Bronchial epithelial cell (primary cell): ENCODE measurements around the gene HTRA1. TPM values are rescaled to one million over a fixed set of nuclear protein-coding genes. Genes with fewer than 3 reads are reported as not detected.
A peak's percentile ranks its signal among the peaks of the same experiment; 100 is the strongest.

Source experiments
- DNase-seq: peaks from one replicate; pipeline ENCODE4 v3.0.0-alpha.2; 2010; ENCODE audit warnings: low read depth
- FAIRE-seq: peaks from 2 replicates; lab custom pipeline; 2011; peaks lifted over from hg19 to GRCh38; lab: Jason Lieb, UNC
- H3K27me3 ChIP-seq: 2 replicates; pipeline ENCODE4 v1.5.1; 2011; ENCODE audit warnings: low read length; ENCODE audit not compliant: control insufficient read depth, insufficient read depth
- H3K36me3 ChIP-seq: 2 replicates; pipeline ENCODE4 v1.5.1; 2011; ENCODE audit warnings: low read length; ENCODE audit not compliant: control insufficient read depth, insufficient read depth
- H3K4me3 ChIP-seq: 2 replicates; pipeline ENCODE4 v1.5.1; 2011; ENCODE audit warnings: mild to moderate bottlenecking, low read depth, low read length, control low read depth
- total RNA-seq: library from RNA; depleted of rRNA; stranded (reverse); fragments of >200 nt; gene quantifications from 2 replicates; pipeline ENCODE4 v1.2.1, GENCODE V29; 2014
- TF ChIP-seq, protein P1 (sequence below): IDR thresholded peaks from 2 replicates; pipeline ENCODE4 v1.5.1; 2011; ENCODE audit warnings: mild to moderate bottlenecking, moderate library complexity, low read length, control low read depth, inconsistent platforms; ENCODE audit not compliant: insufficient read depth, severe bottlenecking

Gene HTRA1
- total RNA-seq, 1 donor from 2014 or later = 80.3 TPM

DNA sequence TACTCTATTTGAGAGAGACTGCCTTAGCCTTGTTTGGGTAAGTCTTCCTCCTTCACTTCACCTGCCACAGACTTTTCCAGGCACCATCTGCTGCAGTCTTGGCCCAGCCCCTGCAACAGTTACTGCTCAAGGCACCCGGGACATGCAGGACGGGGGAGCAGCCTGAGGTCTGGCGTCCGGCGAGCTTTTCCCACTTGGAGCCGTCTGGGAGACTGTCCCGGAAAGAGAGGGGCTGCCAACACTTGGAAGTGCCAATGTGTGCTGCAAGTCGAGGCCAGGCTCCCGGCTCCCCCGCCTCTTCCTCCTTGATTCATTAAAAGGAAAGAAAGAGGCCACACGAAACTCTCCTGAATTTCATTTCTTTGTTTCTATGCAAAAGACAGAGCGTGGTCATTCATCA lies 13.7 kb downstream of the HTRA1 start:
- FAIRE-seq = no peak
- H3K4me3 ChIP-seq = no peak overlapping the region

DNA sequence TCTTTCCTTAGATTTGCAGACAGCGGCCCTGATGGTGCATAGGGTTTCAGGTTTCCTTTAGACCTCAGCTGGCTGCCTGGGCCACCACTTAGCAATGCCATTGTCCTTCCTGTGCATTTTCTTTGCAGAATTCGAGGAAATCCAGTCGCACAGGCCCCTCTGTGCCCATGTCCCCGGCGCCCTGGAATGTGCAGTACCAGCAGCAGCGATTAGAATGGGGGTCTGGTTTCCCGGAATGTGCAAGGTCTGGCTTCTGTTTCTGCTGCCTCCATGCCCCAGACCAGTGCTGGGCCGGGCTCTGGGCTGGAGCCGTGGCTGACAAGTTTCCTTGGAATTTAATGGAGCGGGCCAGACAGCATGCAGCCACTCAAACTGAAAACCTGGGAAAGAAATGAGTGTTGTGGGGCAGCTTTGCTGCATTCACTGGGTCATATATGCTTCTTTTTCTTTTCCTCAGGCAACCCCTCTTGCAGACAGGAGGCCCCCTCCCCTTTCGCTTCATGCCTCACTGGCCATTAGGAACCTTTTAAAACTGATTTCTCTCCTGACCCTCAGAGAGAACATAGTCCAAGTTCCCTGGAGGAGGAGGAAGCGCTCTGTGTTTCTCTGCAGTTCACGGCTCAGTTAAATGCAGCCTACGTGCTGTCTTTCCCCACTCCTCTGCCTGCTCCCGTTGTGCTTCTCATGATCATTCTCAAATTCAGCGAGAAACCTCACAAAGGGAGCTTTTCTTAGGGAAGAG lies 14.4 kb downstream of the HTRA1 start:
- no peak for FAIRE-seq
- no peaks in the 10 kb centered on the region for H3K27me3 ChIP-seq
- TF ChIP-seq, protein P1, sequence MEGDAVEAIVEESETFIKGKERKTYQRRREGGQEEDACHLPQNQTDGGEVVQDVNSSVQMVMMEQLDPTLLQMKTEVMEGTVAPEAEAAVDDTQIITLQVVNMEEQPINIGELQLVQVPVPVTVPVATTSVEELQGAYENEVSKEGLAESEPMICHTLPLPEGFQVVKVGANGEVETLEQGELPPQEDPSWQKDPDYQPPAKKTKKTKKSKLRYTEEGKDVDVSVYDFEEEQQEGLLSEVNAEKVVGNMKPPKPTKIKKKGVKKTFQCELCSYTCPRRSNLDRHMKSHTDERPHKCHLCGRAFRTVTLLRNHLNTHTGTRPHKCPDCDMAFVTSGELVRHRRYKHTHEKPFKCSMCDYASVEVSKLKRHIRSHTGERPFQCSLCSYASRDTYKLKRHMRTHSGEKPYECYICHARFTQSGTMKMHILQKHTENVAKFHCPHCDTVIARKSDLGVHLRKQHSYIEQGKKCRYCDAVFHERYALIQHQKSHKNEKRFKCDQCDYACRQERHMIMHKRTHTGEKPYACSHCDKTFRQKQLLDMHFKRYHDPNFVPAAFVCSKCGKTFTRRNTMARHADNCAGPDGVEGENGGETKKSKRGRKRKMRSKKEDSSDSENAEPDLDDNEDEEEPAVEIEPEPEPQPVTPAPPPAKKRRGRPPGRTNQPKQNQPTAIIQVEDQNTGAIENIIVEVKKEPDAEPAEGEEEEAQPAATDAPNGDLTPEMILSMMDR = no peak
- DNase-seq = no peak
- H3K36me3 ChIP-seq = no peaks in the 10 kb centered on the region
- H3K4me3 ChIP-seq = no peak overlapping the region

More for the DNA sequence above, 13.7 kb downstream of the HTRA1 start:
- Histone ChIP-seq H3K36me3 (peaks cover 1% of the 10 kb centered on the region), H3K27me3 (no peaks in the 10 kb centered on the region)
- TF ChIP-seq, protein P1 = no peak
- no peak for DNase-seq

DNA sequence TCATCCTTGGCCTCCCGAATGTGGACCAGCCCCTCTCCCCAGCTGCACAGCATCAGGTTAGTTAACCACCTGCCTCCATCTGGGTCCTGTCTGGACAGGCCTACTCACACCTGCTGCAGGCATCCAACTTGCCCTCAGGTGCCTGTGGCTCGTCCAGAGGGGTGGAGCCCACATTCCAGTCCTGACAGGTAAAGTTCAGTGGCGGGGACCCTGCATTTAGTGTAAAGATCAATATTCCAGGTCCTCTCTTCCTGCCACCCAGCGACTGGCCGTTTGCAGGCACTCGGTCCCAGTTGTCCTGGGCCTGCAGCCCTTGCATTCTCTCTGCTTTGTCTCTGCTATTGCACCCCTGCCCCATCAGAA lies 15.0 kb downstream of the HTRA1 start:
- peak; percentile 76 for DNase-seq
- H3K36me3 ChIP-seq = no peaks in the 10 kb centered on the region
- FAIRE-seq = no peak
- TF ChIP-seq, protein P1 = no peak
- no peaks in the 10 kb centered on the region for H3K27me3 ChIP-seq
- no peak overlapping the region for H3K4me3 ChIP-seq

DNA sequence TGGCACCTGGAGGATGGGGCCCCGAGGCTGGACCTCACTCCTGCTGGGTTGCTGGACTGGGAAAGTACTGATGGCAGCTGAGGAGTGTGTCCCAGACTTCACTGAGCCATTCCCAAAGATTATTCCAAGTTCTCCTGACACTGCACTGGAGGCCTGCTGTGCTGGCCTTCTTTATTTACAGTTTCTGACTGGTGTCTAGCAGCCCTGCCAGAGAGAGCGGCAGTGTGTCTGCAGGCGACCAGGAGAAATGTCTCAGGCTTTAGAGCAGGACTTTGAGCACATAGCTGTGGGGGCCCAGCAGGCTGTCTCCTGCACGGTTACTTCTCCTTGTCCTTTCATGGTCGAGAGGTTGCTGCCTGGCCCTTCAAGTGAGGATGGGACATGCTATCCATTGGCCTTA lies 16.1 kb downstream of the HTRA1 start:
- Histone ChIP-seq H3K4me3 (no peak overlapping the region), H3K27me3 (no peaks in the 10 kb centered on the region), H3K36me3 (no peaks in the 10 kb centered on the region)
- DNase-seq = no peak
- no peak for FAIRE-seq
- TF ChIP-seq, protein P1 = no peak

DNA sequence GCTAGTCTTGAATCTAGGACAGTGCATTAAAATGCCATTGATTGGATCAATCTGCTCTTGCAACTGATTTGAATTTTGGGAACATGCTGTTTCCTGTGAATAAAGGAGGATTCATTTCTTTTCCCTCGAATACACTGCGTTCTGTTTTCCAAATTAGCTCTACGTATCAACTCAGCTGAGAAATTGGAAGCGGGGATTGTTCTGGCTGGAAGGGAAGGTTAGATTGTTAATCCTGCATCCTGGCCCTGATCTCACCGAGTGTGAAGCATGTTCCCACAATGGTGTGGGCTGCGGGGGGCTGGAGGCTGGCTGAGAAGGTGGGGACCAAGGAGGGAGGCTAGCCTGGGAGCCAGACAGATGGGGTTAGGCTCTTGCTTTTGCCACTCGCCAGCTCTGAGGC lies 17.6 kb downstream of the HTRA1 start:
- no peaks in the 10 kb centered on the region for H3K27me3 ChIP-seq
- TF ChIP-seq, protein P1 = no peak
- DNase-seq (no peak), FAIRE-seq (no peak)
- H3K4me3 ChIP-seq = no peak overlapping the region
- H3K36me3 ChIP-seq = peaks cover under 1% of the 10 kb centered on the region
